Measurements from ENCODE around the gene VPS37D.

- TF ChIP-seq CTCF (IDR thresholded peaks at IDR 0.05) (no peak), POLR2A (IDR thresholded peaks at IDR 0.05; ENCODE audit: low read depth) (no peak), EP300 (IDR thresholded peaks at IDR 0.05) (no peak), POLR2AphosphoS5 (IDR thresholded peaks at IDR 0.05) (no peak)
Observed at GRCh38 chr7:73706126-73707044, 38.8 kb downstream of the VPS37D start.
